Stimulated activated CD4-positive, alpha-beta T cell treated with anti-CD3 and anti-CD28 coated beads, Interleukin-12 subunit alpha, Interleukin-12 subunit beta, amount 100 ng/mL, for 48 hours (primary cell): ENCODE data around the gene RGS16.

Source experiments
- DNase-seq, 3 donors: peaks; one replicate each; pipeline ENCODE4 v3.0.0-alpha.2; 2020; ENCODE audit warnings: low read depth in 2 of 3, low spot score in 1 of 3

RGS16 gene

DNA sequence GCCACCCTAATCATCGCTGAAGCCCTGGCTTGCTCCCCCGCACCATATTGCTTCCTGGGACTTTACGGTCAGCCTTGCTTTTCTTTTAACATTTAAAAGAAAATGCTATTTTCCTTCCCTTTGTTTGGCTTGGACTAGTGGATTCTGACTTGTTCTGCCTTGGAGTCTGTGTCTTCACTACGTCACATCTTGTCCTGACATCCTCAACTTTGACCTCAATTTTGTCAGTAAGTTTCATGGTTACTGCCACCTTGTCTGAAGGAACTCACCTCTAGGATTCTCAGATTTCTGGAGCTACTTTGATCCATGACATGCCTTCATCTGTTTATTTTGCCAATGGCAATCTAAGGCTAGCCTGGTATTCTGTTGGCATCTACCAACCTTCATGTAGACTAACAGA is 19.4 kb downstream of the RGS16 start:
- no peak for DNase-seq

DNA sequence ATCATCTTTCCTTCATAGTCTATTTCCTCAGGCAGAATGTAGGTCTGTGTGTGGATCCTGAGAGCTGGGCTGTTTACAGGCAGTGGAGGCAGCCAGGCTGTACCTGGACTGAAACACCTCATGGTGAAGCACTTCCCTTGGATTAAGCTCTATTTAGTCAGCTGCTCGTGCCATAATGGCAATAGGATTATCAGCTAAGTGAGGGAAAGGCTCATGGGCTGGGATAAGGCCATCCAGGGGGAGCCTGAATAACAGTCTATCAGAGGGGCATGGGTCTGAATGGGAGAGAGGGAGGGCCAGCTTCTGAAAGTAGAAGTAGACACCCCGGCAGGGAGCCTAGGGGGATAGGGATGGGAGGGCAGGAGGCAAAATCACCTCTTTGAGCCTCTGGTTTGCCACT is 23.5 kb downstream of the RGS16 start:
- DNase-seq = no peak

DNA sequence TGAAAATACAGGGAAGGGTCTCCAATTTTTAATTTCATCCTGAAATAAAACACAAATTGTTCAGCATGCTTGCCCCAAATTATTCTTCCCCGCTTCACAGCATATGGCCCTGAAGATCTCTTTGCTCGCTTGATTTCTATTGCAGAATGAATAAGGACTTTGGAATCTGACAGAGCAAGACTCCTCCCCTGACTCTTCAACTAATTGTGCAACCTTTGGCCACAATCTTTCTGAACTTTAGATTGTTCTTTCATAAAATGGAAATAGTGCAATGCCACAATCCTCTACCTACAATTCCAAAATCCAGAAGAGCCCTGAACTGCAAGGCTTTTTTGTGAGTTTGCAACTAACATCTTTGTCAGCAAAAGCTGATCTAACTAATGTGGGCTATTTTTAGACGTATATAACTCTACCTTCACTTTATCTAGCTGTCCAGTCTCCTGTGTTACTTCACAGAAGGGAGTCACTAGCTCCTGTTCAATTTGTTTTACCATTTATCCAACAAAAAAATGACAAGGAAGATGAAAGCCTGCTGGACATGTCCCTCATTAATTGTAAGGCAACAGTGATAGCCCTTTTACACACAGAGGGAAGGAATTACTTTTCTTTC is 28.5 kb downstream of the RGS16 start:
- no peak for DNase-seq

DNA sequence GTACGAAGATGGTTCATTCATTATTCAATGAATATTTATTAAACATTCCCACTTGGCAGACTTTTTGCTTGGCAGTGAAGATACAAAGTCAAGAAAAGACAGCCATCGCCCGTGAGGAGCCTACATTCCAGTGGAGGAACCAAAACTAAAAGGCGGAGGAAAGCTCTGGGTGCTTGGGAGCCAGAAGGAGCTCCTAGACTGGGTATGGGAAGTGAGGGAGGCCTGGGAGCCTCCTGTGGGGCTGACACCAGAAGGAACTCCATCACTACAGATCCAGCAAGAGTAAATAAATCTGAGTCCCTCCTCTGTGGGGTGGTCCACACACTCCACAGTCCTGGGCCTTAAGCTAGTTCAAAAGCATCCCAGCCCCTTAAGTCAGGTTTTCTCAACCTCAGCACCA is 30.0 kb downstream of the RGS16 start:
- no peak for DNase-seq

DNA sequence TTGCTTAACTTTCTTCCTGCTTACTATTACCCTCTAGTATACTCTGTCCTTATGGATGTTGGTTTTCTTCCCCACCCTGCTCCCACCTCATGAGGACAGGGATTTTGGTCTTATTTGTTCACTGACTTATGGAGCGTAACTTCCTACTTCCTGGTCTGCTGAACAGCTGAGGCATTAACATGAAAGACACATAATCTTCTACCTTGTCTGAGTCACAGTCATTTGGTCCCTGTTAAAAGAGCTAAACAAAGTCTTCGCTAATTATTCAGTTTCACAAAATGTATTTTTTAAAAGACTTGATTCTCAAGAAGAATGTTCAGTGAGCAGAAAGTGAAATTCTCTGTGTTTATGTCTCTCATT is 33.6 kb downstream of the RGS16 start:
- no peak for DNase-seq

DNA sequence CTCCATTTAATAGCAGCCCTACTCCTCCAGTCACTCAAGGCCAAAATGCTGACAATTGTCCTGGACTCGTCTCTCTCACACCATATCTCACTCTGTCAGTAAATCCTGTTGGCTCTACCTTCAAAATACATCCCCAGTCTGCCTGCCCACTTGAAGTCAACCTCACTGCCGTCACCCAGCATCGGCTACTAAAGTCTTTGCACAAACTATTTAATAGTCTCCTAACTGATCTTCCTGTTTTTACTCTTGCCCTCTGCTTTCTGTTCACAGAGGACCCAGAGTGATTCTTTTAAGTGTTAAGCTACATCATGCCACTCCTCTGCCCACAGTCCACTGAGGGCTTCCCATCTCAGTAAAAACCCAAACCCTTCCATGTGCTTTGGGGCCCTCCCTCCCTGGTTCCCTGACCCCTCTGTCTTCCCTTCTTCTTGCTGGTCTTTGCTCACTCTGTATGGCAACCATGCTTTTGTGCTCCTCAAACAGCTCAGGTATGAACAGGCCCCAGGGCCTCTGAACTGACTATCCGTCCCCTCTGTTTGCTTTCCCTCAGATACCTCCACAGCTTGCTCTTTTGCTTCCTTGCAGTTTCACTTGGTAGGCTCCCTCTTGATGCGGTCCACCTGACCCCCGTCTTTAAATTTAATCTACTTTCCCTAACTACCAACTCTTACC is 34.1 kb downstream of the RGS16 start:
- no peak for DNase-seq

DNA sequence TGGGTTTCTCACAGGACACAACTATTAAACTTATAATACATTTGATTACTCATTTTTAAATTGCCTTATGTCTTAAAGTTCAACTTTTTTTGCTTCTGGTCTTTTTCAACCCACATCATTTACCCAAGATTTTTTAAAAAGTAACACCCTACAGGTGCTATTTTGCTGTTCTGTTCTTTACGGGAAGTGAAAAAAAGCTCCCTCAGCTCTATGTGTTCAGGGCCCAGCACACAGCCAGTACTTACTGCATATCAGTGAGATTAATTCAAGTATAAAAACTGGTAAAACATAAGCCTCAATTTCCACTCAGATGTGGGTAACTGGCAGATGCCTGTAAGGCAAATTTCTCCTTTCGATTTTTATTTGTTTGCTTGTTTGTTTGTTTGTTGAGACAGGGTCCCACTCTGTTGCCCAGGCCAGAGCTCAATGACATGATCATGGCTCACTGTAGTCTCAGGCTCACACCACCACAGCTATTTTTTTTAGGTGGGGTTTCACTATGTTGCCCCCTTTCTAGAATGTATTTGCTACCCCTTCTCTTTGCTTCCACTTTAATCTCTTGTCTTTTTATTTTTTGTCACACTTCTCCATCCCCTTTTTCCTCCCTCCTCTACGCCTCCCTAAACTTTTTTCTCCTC is 35.4 kb downstream of the RGS16 start:
- DNase-seq = no peak

DNA sequence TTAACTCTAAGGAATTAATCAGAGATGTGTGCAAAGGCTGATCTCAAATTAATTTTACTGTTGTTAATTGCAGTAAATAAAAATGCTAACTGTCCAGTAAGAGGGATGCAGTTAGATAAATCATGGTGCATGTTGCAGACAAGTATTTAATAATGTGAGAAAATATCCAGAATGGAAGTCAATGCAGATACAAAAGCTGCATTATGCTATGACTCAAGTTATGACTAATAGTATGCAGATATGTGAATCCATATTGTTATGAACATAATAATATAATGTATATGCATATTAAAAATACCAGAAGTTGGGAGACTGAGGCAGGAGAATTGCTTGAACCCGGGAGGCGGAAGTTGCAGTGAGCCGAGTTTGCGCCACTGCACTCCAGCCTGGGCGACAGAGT is 36.6 kb downstream of the RGS16 start:
- no peak for DNase-seq

DNA sequence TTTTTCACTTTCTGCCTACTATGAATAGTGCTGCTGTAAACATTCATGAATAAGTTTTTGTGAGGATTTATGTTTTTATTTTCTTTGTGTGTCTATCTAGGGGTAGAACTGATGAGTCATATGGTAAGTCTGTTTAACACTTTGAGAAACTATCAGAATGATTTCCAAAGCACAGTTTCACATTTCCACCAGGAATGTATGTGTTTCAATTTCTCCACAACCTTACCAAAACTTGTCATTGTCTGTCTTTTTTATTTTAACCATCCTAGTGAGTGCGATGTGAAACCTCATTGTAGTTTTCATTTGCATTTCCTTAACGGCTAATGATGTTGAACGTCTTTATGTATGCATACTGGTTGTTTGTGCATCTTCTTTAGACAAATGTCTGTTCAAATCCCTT is 38.7 kb downstream of the RGS16 start:
- DNase-seq = no peak

DNA sequence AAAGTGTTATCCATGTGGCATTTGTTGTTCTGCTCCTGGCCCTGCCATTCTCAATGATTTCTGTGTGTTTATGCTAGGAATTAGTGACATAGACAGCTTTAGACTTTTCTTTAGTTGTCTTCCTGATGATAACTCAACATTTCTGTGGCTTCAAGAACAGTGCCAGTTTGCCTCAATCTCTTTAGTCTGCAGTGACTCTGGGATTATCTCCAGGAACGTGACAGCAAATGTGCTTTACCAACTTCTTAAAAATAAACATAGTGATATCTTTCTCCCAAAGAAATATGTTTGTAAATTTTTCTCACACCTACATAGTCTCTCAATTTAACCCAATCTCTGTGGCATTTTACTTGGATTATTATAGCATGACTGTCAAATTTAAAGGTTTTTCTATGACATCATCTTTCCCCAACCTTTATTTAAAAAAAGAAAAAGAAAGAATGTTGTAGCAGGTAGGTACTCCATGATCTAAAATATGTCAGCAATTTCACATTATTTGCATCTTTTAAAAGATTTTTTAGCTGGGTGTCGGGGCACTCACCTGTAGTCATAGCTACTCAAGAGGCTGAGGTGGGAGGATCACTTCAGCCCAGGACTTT is 39.7 kb downstream of the RGS16 start:
- no peak for DNase-seq

DNA sequence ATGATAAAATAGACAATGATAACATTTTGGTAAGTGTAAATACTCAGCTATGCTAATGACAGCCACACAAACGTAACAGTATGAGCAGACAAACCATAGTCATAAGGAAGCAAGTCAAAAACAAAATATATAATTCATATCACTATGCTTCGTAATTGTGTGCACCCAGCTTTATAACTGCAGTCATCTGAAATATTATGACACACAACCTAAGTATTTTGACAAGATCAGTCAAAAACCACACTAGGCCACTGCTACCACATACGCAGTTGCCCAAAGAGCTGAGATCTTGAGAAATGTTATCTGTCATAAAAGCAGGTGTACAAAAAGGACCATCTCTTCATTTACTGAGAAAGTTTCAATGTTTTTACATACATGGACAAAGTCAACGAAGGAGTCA is 41.1 kb downstream of the RGS16 start:
- no peak for DNase-seq

DNA sequence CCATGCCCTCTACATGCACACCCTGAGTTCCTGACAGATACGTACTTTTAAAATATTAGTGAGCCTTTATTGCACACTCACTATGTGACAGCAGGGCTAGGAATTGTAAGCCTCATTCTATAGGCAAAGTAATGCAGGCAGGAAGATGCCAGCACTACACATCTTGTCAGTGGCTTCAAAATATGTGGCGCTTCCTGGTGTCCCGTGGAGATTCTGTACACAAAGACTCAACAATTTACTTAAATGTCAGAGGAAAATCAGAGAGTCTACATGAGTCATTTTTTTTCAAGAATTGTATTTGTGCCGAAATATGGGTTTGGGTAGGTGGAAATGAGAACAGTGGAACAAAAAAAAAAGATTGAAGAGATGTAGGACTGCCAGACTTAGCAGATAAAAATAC is 42.7 kb downstream of the RGS16 start:
- no peak for DNase-seq

DNA sequence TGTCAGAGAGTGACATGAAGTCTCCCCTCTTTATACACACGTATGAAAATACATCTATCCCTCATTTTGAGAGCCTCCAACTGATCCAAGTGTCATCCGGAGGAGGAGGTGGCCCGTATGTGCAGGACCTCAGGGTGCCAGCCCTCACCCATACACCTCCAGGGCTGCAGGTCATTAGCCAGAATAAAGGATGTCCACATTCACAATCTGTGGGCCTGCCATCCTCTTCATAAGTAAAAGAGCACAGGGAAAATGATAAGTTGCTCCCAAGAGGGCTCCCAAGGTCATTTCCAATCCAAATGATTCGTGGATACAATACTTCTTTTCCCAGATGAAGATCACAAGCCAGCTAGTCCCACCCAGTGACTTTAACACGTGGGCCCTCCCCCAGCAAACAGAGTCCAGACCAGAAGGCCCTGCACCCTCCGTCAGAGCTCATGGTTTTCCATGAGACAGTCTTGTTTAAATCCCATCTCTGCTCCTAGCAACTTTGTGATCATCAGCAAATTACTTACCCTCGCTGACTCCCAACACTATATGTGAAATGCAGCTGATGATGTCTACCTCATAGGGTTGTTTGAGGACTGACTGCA is 43.7 kb downstream of the RGS16 start:
- DNase-seq = no peak

DNA sequence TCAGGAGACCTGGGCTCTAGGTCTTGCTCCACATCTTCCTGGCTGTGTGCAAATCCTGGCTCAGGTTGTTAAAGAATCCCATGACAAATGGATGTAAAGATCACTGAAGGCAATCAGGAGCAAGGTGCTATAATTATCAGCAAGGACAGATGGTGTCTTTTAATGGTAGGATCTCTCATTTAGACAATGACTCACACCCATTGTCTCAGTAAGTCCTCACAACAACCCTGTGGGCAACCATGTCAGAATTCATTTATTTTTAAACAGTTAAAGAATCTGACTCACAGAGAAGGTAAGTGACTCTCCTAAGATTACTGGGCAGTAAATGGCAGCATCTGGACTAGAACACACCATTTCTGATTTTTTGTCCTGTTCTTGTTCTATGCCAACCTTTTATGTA is 47.9 kb downstream of the RGS16 start:
- DNase-seq = no peak

DNA sequence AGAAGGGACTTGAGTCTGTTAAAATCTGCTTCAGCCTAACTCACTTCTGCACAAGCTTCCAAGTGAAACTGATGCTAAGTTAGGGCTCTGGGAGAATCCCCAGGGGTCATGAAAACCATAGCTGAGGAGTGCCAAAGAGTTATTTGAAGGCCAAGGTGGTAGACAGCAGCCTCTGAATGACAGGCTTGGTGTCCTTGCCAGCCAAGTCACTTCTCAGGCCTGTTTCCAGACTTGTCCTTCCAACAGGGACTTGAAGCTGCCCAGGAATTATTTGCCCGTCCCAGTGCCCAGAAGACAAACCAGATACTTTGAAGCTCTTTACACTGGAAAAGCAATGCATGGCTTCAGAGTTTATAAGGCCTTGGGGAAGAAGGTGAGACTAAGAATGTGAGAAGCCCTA is 48.7 kb downstream of the RGS16 start:
- no peak for DNase-seq

DNA sequence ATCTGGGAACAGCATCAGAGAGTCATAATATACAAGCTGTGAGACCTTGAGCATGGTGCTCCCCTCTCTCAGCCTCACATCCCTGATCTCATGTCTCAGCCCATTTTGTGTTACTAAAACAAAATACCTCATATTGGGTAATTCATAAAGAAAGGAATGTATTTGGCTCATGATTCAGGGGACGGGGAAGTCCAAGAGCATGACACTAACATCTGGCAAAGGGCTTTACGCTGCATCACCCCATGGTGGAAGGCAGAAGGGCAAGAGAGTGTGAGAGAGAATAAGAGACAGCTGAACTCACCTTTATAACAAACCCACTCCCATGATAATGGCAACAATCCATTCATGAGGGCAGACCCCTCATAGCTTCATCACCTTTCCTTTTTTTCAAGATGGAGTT is 51.7 kb downstream of the RGS16 start:
- DNase-seq = no peak

DNA sequence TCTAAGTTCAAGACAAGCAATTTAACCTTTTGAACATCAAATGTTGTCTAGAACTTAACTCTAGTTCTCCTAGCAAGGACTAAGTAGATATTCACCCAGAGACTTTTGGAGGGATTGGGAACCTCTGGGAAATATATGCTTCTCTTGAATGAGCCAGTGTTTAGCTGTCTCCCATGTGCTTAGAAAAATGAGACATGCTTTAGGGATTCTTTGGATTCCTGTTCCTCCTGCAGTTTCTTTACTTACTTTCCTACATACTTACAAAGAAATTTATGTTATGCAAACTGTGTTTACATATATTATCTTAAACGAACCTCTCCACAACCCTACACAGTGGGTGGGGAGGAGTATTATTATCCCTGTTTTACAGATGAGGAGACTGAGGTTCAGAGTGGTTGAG is 54.4 kb downstream of the RGS16 start:
- DNase-seq = no peak

DNA sequence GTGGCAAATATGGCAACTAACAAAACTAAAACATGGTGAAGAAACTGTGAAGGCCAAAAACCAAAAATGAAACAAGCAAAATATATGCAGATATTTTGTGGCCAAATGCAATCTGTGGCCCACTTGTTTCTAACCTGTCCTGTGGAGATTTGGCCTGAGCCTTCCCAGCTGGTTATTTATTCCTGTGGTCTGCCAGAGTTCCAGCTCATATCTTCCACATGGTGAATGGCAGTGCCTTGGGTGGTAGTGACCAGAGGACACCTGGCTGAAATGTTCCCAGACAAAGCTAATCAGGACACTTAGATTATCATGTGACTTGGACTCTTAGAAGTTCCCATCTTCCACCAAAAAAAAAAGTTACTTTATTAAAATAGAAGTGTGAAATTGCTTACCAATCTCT is 54.8 kb downstream of the RGS16 start:
- DNase-seq = no peak
